HG02884 (cell line): Measurements from ENCODE around the gene PPP1R7.

ENCODE experiments used
- ATAC-seq: cut with Tn5 transposase; IDR thresholded peaks from one replicate; pipeline ENCODE4 v1.9.1; 2021; ENCODE audit warnings: mild to moderate bottlenecking, moderate library complexity; ENCODE audit not compliant: unreplicated experiment

The PPP1R7 gene

GRCh38 chr2:241161646-241162281, 11.5 kb downstream of the PPP1R7 start:
- ATAC-seq: no peak

- ATAC-seq: no peak
Observed at GRCh38 chr2:241163601-241164118, 13.4 kb downstream of the PPP1R7 start.

- ATAC-seq: no peak
Observed at GRCh38 chr2:241168366-241168765, 18.1 kb downstream of the PPP1R7 start.

GRCh38 chr2:241173557-241173956, 23.3 kb downstream of the PPP1R7 start:
- no peak for ATAC-seq

- ATAC-seq: no peak
Observed at GRCh38 chr2:241177526-241178334, 27.5 kb downstream of the PPP1R7 start.

GRCh38 chr2:241178961-241179360, 28.7 kb downstream of the PPP1R7 start:
- ATAC-seq: no peak

GRCh38 chr2:241179899-241180298, 29.6 kb downstream of the PPP1R7 start:
- ATAC-seq: no peak

- no peak for ATAC-seq
Observed at GRCh38 chr2:241180495-241180894, 30.2 kb downstream of the PPP1R7 start.

GRCh38 chr2:241182126-241182525, 31.9 kb downstream of the PPP1R7 start:
- no peak for ATAC-seq

GRCh38 chr2:241182531-241183133, 32.4 kb downstream of the PPP1R7 start:
- no peak for ATAC-seq

- ATAC-seq: no peak
Observed at GRCh38 chr2:241183221-241183620, 33.0 kb downstream of the PPP1R7 start.

- no peak for ATAC-seq
Observed at GRCh38 chr2:241184901-241185300, 34.6 kb downstream of the PPP1R7 start.

- no peak for ATAC-seq
Observed at GRCh38 chr2:241185961-241186360, 35.7 kb downstream of the PPP1R7 start.

- no peak for ATAC-seq
Observed at GRCh38 chr2:241187101-241187917, 37.0 kb downstream of the PPP1R7 start.

GRCh38 chr2:241187918-241188234, 37.6 kb downstream of the PPP1R7 start:
- ATAC-seq: no peak

- no peak for ATAC-seq
Observed at GRCh38 chr2:241188361-241189092, 38.3 kb downstream of the PPP1R7 start, which contains the start of gene ANO7. ANO7 (plus strand) TSS chr2:241188677; CDS start chr2:241190064, 1,387 bp downstream.

- no peak for ATAC-seq
Observed at GRCh38 chr2:241189093-241189855, 39.0 kb downstream of the PPP1R7 start.

GRCh38 chr2:241189856-241190201, 39.6 kb downstream of the PPP1R7 start:
- ATAC-seq: no peak

- ATAC-seq: no peak
Observed at GRCh38 chr2:241190291-241190981, 40.2 kb downstream of the PPP1R7 start.
